ENCODE measurements around the gene DOHH.

The DOHH gene

DNA sequence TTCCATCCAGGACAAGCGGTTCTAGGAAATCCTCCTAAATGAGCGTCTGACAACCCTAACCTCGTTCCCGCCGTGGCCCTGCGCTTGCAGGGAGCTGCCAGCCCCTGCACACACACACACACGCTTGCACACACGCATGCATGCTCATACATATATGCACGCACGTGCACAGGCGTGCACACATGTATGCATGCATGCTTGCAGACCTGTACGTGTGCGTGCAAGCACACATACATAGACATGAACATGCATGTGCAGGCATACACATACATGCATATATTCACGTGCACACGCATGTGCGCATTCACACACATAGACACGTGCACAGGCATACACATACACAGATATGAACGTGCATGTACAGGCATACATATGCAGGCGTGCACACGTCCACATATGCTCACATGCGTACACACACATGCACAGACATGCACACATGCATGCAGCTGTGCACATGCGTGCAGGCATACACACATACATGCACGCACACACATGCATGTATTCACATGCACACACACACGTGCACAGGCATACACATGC, 55.7 kb downstream of the DOHH start:
- H3K27me3 ChIP-seq = no peaks in the 10 kb centered on the region
- no peak overlapping the region for H3K27ac ChIP-seq
- H3K9ac ChIP-seq = no peak overlapping the region
- peaks cover 80% of the 10 kb centered on the region for H3K36me3 ChIP-seq
- H3K4me3 ChIP-seq = no peak overlapping the region; the same call in 1 of the 2 replicates
- no peak for TF ChIP-seq Cebpa-rat (IDR thresholded peaks at IDR 0.05)
- peaks cover 72% of the 10 kb centered on the region for H4K20me1 ChIP-seq
- H3K4me1 ChIP-seq = peaks cover 62% of the 10 kb centered on the region
- no peaks in the 10 kb centered on the region for H3K9me3 ChIP-seq
- peak overlapping the region; percentile 85 for H3K4me2 ChIP-seq

DNA sequence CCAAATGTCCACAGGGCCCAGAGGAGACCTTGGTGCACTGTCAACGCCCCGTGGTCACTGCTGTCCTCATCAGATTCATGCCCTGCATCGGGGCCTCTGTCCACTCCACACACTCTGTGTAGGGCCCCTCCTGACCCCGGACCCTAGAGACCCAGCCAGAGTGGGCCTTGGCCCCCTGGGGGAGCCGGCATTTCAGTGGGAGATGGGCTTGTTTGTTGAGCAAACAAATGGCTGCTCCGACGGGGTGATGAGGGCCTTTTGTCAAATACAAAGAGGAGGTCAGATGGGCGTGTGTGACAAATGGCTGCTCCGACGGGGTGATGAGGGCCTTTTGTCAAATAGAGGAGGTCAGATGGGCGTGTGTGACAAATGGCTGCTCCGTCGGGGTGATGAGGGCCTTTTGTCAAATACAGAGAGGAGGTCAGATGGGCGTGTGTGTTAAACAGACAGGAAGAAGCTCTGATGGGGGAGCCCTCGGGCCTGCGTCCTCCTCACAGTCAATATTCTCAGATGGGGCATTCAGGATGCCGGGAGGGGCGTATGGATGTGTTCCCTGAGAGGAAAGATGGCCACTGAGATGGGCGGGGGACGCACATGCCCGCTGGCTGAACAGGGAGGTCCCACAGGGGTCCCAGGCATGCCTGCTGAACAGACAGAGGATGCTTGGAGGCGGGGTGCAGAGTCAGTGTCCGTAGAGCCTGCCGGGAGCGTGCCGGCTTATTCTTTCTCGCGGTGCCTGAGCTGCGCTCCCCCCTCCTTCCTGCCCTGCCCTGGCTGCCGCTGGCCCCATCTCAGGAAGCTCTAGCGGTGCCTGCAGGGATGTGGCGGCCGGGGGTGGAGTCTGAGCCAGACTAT, 56.4 kb downstream of the DOHH start:
- TF ChIP-seq Cebpa-rat (IDR thresholded peaks at IDR 0.05) = no peak
- H3K4me1 ChIP-seq = peaks cover 62% of the 10 kb centered on the region
- H3K4me3 ChIP-seq = no peak overlapping the region; the same call in 1 of the 2 replicates
- H3K9me3 ChIP-seq = no peaks in the 10 kb centered on the region
- H3K27ac ChIP-seq = peak overlapping the region; percentile 60
- peaks cover 74% of the 10 kb centered on the region for H3K36me3 ChIP-seq
- peaks cover 72% of the 10 kb centered on the region for H4K20me1 ChIP-seq
- peak overlapping the region; percentile 57 for H3K9ac ChIP-seq
- H3K4me2 ChIP-seq = peak overlapping the region; percentile 85
- no peaks in the 10 kb centered on the region for H3K27me3 ChIP-seq

DNA sequence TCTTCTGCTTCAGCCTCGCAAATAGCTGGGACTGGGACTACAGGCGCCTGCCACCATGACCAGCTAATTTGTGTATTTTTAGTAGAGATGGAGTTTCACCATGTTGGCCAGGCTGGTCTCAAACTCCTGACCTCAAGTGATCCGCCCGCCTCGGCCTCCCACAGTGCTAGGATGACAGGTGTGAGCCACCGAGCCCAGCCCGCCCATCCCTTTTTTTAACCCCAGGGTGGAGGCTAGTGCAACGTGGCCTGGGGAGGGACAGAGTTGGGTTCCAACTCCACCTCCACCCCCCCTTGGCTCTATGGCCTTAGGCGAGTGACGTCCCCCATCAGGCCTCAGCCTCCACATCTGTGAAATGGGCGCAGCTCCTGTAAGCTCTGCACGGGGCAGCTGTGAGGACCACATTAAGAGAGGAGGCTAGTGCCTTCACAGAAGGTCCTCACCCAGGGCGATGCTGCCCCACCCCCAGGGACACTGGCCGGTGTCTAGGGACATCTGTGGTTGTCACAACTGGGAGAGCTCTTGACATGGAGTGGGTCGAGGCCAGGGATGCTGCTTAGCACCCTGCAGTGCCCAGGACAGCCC, 57.9 kb downstream of the DOHH start:
- Histone ChIP-seq H3K36me3 (peaks cover 74% of the 10 kb centered on the region), H3K27me3 (no peaks in the 10 kb centered on the region), H3K4me3 (no peak overlapping the region), H3K4me2 (peak overlapping the region; percentile 85; the same call in 1 of the 2 replicates), H3K4me1 (peaks cover 62% of the 10 kb centered on the region), H4K20me1 (peaks cover 69% of the 10 kb centered on the region), H3K9me3 (no peaks in the 10 kb centered on the region), H3K9ac (no peak overlapping the region), H3K27ac (no peak overlapping the region)
- no peak for TF ChIP-seq Cebpa-rat (IDR thresholded peaks at IDR 0.05)

- Histone ChIP-seq H3K27ac (peak overlapping the region; percentile 56), H3K9me3 (no peaks in the 10 kb centered on the region), H3K27me3 (no peaks in the 10 kb centered on the region), H3K4me3 (no peak overlapping the region), H3K4me2 (peak overlapping the region; percentile 55), H3K36me3 (peaks cover 75% of the 10 kb centered on the region), H3K4me1 (peaks cover 62% of the 10 kb centered on the region), H3K9ac (0 out of 2 replicates have a peak overlapping the region, but pooled peaks have one; percentile 12), H4K20me1 (peaks cover 65% of the 10 kb centered on the region)
- no peak for TF ChIP-seq Cebpa-rat (IDR thresholded peaks at IDR 0.05)
Observed at GRCh38 chr19:3441986-3442329, 58.5 kb downstream of the DOHH start.

GRCh38 chr19:3441089-3441985, 59.1 kb downstream of the DOHH start:
- peaks cover 60% of the 10 kb centered on the region for H4K20me1 ChIP-seq
- TF ChIP-seq Cebpa-rat (IDR thresholded peaks at IDR 0.05) = no peak
- H3K9ac ChIP-seq = peak overlapping the region; percentile 28; the same call in 1 of the 2 replicates
- no peaks in the 10 kb centered on the region for H3K9me3 ChIP-seq
- peaks cover 62% of the 10 kb centered on the region for H3K4me1 ChIP-seq
- H3K27me3 ChIP-seq = no peaks in the 10 kb centered on the region
- H3K36me3 ChIP-seq = peaks cover 76% of the 10 kb centered on the region
- H3K4me2 ChIP-seq = peak overlapping the region; percentile 55
- peak overlapping the region; percentile 56 for H3K27ac ChIP-seq
- H3K4me3 ChIP-seq = no peak overlapping the region
